Measurements from ENCODE around the gene BAG2.

- TF ChIP-seq ESRRA (IDR thresholded peaks at IDR 0.05; ENCODE audit: low read length) (no peak), CTCF (IDR thresholded peaks at IDR 0.05 in 2 of 3, conservative IDR thresholded peaks at IDR 0.05 in 1 of 3; ENCODE audit: control insufficient read depth in 2 of 3, extremely low read depth in 1 of 3, insufficient read depth in 1 of 3, low read depth in 3 of 3, low read length in 3 of 3) (no peak), GABPA (IDR thresholded peaks at IDR 0.05; ENCODE audit: low read depth) (no peak), CHD1 (IDR thresholded peaks at IDR 0.05; ENCODE audit: low read depth, low read length) (no peak), STAT1 (conservative IDR thresholded peaks at IDR 0.05) (no peak), EZH2 (IDR thresholded peaks at IDR 0.05; ENCODE audit: borderline replicate concordance, control insufficient read depth, low read depth, low read length) (no peak), ZBED1 (IDR thresholded peaks at IDR 0.05; ENCODE audit: borderline replicate concordance) (no peak), ZBTB40 (IDR thresholded peaks at IDR 0.05; ENCODE audit: borderline replicate concordance) (no peak), ELK1 (IDR thresholded peaks at IDR 0.05; ENCODE audit: low read depth, low read length) (no peak)
These were observed 50.6 kb downstream of the BAG2 start for GRCh38 chr6:57222743-57223077.

All from GM12878 (cell line).